Caco-2 (cell line): ENCODE results near the gene NCOA4. TPM values are rescaled to one million over a fixed set of nuclear protein-coding genes. Genes with fewer than 3 reads are reported as not detected.
"Not testable (repeated sequence)": the region's sequence is repeated elsewhere in the genome, so short reads cannot be mapped to it uniquely, and the experiment has no call there.

Experiments
- BruUV-seq: library from RNA; stranded (reverse); fragments of 400-500 nt; replicated peaks from 2 replicates; lab custom pipeline; 2021; lab: Mats Ljungman, UMichigan
- CTCF ChIA-PET: fragments of 300-600 bp; sonication (Branson Sonifier 250); formaldehyde crosslinking; loops from one replicate; lab custom pipeline; 2022; ENCODE audit warnings: antibody characterized with exemption; lab: Charles Lee
- POLR2A ChIA-PET: fragments of 300-600 bp; sonication (Branson Sonifier 250); formaldehyde crosslinking; loops from one replicate; lab custom pipeline; 2022; ENCODE audit warnings: antibody characterized with exemption; lab: Charles Lee
- DNase-seq, 2 experiments: peaks; one replicate each; pipeline versions ENCODE4 v3.0.0 to v3.0.0-alpha.2; 2020 to 2022
- H3K27me3 ChIP-seq: replicated peaks from 2 replicates; pipeline ENCODE4 v1.6.0; 2011; ENCODE audit warnings: low read length; ENCODE audit not compliant: control insufficient read depth, insufficient read depth
- H3K36me3 ChIP-seq: 2 replicates; pipeline ENCODE4 v1.5.1; 2011; ENCODE audit warnings: low read length; ENCODE audit not compliant: control insufficient read depth, insufficient read depth
- H3K4me1 ChIP-seq: fragments of 250-450 bp; sonication (Bioruptor Pico); 2 replicates; pipeline ENCODE4 v1.5.1; 2020; ENCODE audit warnings: mild to moderate bottlenecking
- H3K4me3 ChIP-seq: 2 replicates; pipeline ENCODE4 v1.5.1; 2011; ENCODE audit warnings: low read depth, mild to moderate bottlenecking, control low read depth, low read length
- H3K9me3 ChIP-seq: fragments of 250-450 bp; sonication (Bioruptor Pico); 2 replicates; pipeline ENCODE4 v1.5.1; 2020; ENCODE audit warnings: mild to moderate bottlenecking, moderate library complexity
- H3K27ac Mint-ChIP-seq: one replicate; pipeline ENCODE4 v1.8.0; 2022; ENCODE audit warnings: mixed read lengths; ENCODE audit not compliant: unreplicated experiment
- H3K27me3 Mint-ChIP-seq: one replicate; pipeline ENCODE4 v1.8.0; 2022; ENCODE audit warnings: mixed read lengths; ENCODE audit not compliant: insufficient read depth, unreplicated experiment
- H3K36me3 Mint-ChIP-seq: one replicate; pipeline ENCODE4 v1.8.0; 2022; ENCODE audit warnings: mild to moderate bottlenecking, mixed read lengths; ENCODE audit not compliant: insufficient read depth, unreplicated experiment
- H3K4me1 Mint-ChIP-seq: one replicate; pipeline ENCODE4 v1.8.0; 2022; ENCODE audit warnings: low read depth, mixed read lengths; ENCODE audit not compliant: unreplicated experiment
- H3K4me3 Mint-ChIP-seq: one replicate; pipeline ENCODE4 v1.8.0; 2022; ENCODE audit warnings: mild to moderate bottlenecking, moderate library complexity, mixed read lengths; ENCODE audit not compliant: unreplicated experiment
- H3K9me3 Mint-ChIP-seq: one replicate; pipeline ENCODE4 v1.8.0; 2022; ENCODE audit warnings: mixed read lengths; ENCODE audit not compliant: unreplicated experiment
- intact Hi-C: fragments of 100-400 bp; cut with micrococcal nuclease; formaldehyde crosslinking; loops from one replicate; pipeline ENCODE4 v1.10.0; 2022; ENCODE audit not compliant: unreplicated experiment
- total RNA-seq: library from RNA; stranded (reverse); gene quantifications from 2 replicates; pipeline ENCODE4 v1.2.3, GENCODE V29; 2022
- TF ChIP-seq, protein P1 (sequence below), 2 experiments: fragments of 200-600 bp in 1 of 2; IDR thresholded peaks; 1 replicate in 1 of 2; 2 replicates in 1 of 2; pipeline versions ENCODE4 v1.5.1 to v1.8.0; 2011 to 2022; ENCODE audit warnings: antibody characterized with exemption in 1 of 2, control low read depth in 1 of 2, inconsistent platforms in 1 of 2, low read depth in 1 of 2, low read length in 1 of 2, mild to moderate bottlenecking in 1 of 2, moderate library complexity in 1 of 2; ENCODE audit not compliant: insufficient read depth in 1 of 2, severe bottlenecking in 1 of 2, unreplicated experiment in 1 of 2

The NCOA4 gene
- total RNA-seq, 1 experiment from 2014 or later = 139 TPM

DNA sequence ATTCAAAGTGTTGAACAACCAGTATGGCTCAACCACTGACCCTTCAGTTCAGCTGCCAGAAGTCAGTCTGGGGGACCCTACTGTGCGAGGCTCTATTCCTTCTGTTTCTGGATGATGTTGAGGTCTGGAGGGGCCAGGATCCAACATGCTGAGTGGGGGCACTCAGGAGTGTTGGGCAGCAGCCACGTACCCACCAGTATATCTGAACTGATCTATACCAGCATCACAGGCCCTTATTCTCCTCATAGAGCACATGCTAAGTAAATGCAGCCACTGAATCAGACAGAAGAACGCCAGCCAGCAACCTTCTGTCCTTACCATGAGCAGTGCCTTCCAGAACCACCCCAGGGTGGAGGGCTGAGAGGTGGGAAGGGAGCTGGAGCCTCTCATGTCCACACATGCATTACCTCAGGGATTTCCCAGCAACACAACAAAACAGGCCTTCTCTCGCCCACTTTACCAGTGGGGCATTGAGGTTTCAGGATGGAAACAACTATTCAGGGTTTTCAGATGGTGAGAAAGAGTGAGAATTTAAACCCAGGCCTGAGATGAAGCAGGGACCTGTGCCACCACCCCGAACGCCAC is 22.5 kb upstream of the NCOA4 start:
- Mint-ChIP-seq H3K9me3 (peaks cover 10% of the 10 kb centered on the region), H3K4me3 (peak overlapping the region; percentile 53), H3K4me1 (peaks cover 43% of the 10 kb centered on the region), H3K27ac (peak overlapping the region; percentile 81), H3K36me3 (no peaks in the 10 kb centered on the region), H3K27me3 (no peaks in the 10 kb centered on the region)
- Histone ChIP-seq H3K36me3 (no peaks in the 10 kb centered on the region), H3K4me3 (no peak overlapping the region), H3K4me1 (peaks cover 50% of the 10 kb centered on the region), H3K9me3 (peaks cover 11% of the 10 kb centered on the region), H3K27me3 (no peaks in the 10 kb centered on the region)
- intact Hi-C loops = loop anchor here (1.0 to 10.0 kb wide), 2 partner anchors 22 to 52 kb away; no protein-coding TSS in a partner anchor
- DNase-seq = no peak
- TF ChIP-seq, protein P1, sequence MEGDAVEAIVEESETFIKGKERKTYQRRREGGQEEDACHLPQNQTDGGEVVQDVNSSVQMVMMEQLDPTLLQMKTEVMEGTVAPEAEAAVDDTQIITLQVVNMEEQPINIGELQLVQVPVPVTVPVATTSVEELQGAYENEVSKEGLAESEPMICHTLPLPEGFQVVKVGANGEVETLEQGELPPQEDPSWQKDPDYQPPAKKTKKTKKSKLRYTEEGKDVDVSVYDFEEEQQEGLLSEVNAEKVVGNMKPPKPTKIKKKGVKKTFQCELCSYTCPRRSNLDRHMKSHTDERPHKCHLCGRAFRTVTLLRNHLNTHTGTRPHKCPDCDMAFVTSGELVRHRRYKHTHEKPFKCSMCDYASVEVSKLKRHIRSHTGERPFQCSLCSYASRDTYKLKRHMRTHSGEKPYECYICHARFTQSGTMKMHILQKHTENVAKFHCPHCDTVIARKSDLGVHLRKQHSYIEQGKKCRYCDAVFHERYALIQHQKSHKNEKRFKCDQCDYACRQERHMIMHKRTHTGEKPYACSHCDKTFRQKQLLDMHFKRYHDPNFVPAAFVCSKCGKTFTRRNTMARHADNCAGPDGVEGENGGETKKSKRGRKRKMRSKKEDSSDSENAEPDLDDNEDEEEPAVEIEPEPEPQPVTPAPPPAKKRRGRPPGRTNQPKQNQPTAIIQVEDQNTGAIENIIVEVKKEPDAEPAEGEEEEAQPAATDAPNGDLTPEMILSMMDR (IDR thresholded peaks at IDR 0.05; ENCODE audit: insufficient read depth in 1 of 2, low read depth in 1 of 2, low read length in 1 of 2, severe bottlenecking in 1 of 2, unreplicated experiment in 1 of 2) = no peak
- ChIA-PET POLR2A (interaction anchor here (0.6 to 1.4 kb wide), 3 partner anchors 21 to 30 kb away, joined by 4 to 5 read pairs (median 5); no protein-coding TSS in a partner anchor), CTCF (interaction anchor here (0.6 to 1.7 kb wide), 10 partner anchors 9 to 206 kb away, joined by 3 to 16 read pairs (median 4); no protein-coding TSS in a partner anchor)
- BruUV-seq = no TSS peak

DNA sequence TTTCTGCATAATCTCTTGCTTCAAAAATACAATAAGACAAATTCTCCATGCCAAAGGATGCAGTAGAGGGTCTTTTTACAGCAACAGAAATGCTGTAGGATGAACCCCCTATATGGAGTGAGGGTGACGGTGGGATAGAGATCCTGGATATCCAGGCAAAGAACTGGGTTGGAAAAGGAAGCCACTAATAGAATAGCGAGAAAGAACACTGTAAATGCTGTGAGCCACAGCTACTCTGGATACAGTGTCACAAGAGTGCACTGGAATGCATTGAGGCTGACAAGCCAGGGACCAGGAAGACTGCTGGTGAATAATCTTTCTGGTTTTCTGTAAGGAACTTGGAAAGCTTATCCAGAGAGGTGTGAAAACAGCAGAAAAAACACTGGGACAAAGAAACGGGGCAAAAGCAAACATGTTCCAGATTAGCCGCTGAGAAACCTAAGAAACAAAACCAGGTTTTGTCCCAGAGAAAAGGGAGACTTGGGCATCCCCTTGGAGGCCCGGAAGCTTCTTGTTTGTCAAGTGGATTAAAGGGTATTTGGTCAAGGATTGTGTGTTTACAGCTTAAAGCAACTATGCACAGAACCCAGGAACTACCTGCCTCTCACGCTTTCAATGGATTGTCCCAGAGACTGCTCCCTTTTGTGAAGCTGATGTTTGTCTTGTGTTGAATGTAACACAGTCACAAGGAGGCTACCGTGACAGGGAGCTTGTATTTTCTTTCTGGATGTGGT is 21.8 kb upstream of the NCOA4 start:
- no peak overlapping the region for H3K4me3 ChIP-seq
- peak overlapping the region; percentile 81 for H3K27ac Mint-ChIP-seq
- H3K27me3 Mint-ChIP-seq = no peaks in the 10 kb centered on the region
- intact Hi-C loops = loop anchor here (1.0 to 10.0 kb wide), 2 partner anchors 21 to 53 kb away; no protein-coding TSS in a partner anchor
- H3K4me3 Mint-ChIP-seq = peak overlapping the region; percentile 53
- no peaks in the 10 kb centered on the region for H3K27me3 ChIP-seq
- ChIA-PET CTCF (interaction anchor here (0.6 to 1.7 kb wide), 10 partner anchors 8 to 207 kb away, joined by 3 to 16 read pairs (median 4); no protein-coding TSS in a partner anchor), POLR2A (interaction anchor here (0.6 to 1.4 kb wide), 3 partner anchors 20 to 29 kb away, joined by 4 to 5 read pairs (median 5); no protein-coding TSS in a partner anchor)
- H3K36me3 ChIP-seq = no peaks in the 10 kb centered on the region
- H3K4me1 Mint-ChIP-seq = peaks cover 43% of the 10 kb centered on the region
- TF ChIP-seq, protein P1 (IDR thresholded peaks at IDR 0.05; ENCODE audit: insufficient read depth in 1 of 2, low read depth in 1 of 2, low read length in 1 of 2, severe bottlenecking in 1 of 2, unreplicated experiment in 1 of 2) = no peak
- no peaks in the 10 kb centered on the region for H3K36me3 Mint-ChIP-seq
- peaks cover 50% of the 10 kb centered on the region for H3K4me1 ChIP-seq
- H3K9me3 ChIP-seq = peaks cover 5% of the 10 kb centered on the region
- no TSS peak for BruUV-seq
- peak; percentile 81 to 83 for DNase-seq
- peaks cover 8% of the 10 kb centered on the region for H3K9me3 Mint-ChIP-seq

DNA sequence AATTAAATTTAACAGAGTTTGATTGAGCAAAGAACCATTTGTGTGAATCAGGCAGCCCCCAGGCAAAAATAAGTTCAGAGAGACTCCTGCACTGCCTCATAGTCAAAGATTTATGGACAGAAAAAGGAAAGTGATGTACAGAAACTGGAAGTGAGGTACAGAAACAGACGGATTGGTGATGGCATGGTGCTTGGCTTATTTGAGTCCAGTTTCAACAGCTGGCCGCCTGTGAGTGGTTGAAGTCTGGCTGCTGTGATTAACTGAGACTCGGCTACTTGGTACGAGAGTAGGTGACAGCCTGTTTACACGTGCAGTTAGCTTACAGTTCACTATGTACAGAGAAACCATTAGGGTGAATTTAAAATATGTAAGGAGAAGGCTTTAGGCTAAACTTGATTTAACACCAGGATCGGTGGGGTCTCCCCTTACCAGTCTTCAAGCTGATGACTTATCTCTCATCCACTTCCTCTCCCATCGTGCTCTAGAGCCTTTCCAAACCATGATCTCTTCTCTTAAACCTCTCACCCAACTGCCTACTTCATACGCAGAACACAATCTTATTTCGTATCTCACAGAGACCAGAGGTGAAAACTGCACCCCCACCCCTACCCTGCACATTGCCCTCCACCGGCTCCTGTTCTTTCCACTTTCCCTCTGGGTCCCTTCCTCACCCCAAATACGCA is 20.7 kb upstream of the NCOA4 start:
- Histone ChIP-seq H3K9me3 (no peaks in the 10 kb centered on the region), H3K36me3 (no peaks in the 10 kb centered on the region), H3K4me1 (peaks cover 50% of the 10 kb centered on the region), H3K27me3 (no peaks in the 10 kb centered on the region), H3K4me3 (no peak overlapping the region)
- intact Hi-C loops = loop anchor here (10.0 kb wide), 1 partner anchor 54 kb away; no protein-coding TSS in a partner anchor
- Mint-ChIP-seq H3K4me3 (no peak overlapping the region), H3K9me3 (no peaks in the 10 kb centered on the region), H3K4me1 (peaks cover 43% of the 10 kb centered on the region), H3K36me3 (no peaks in the 10 kb centered on the region), H3K27me3 (no peaks in the 10 kb centered on the region), H3K27ac (no peak overlapping the region)
- no peak for DNase-seq
- BruUV-seq = no TSS peak
- ChIA-PET CTCF (interaction anchor here (1.4 kb wide), 1 partner anchor 28 kb away, joined by 5 read pairs; no protein-coding TSS in a partner anchor), POLR2A (no interaction called here)
- TF ChIP-seq, protein P1 (IDR thresholded peaks at IDR 0.05; ENCODE audit: insufficient read depth in 1 of 2, low read depth in 1 of 2, low read length in 1 of 2, severe bottlenecking in 1 of 2, unreplicated experiment in 1 of 2) = no peak

DNA sequence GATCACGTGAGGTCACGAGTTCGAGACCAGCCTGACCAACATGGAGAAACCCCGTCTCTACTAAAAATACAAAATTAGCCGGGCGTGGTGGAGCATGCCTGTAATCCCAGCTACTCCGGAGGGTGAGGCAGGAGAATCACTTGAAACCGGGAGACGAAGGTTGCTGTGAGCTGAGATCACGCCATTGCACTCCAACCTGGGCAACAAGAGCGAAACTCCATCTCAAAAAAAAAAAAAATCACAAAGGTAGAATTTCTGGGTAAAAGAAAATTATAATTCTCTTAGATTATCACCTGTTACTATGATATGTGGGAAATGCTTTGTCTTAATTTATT is 19.0 kb upstream of the NCOA4 start:
- intact Hi-C loops, H3K4me3 Mint-ChIP-seq, H3K27me3 Mint-ChIP-seq, H3K4me3 ChIP-seq, H3K27me3 ChIP-seq, DNase-seq, POLR2A ChIA-PET, H3K9me3 Mint-ChIP-seq, H3K36me3 ChIP-seq, H3K9me3 ChIP-seq, CTCF ChIA-PET, H3K27ac Mint-ChIP-seq, BruUV-seq, H3K36me3 Mint-ChIP-seq: not testable (repeated sequence)
- H3K4me1 ChIP-seq = peaks cover 38% of the 10 kb centered on the region
- peaks cover 39% of the 10 kb centered on the region for H3K4me1 Mint-ChIP-seq
